Measurements from ENCODE around the gene ITIH4.
"Not testable (repeated sequence)": the region's sequence is repeated elsewhere in the genome, so short reads cannot be mapped to it uniquely, and the experiment has no call there.

The ITIH4 gene

GRCh38 chr3:52779837-52780585 is 50.5 kb downstream of the ITIH4 start:
- DNase-seq = no peak

- no peak for DNase-seq
These were observed 51.2 kb downstream of the ITIH4 start for GRCh38 chr3:52779011-52779836.

GRCh38 chr3:52777959-52778805 is 52.3 kb downstream of the ITIH4 start:
- DNase-seq = no peak

- no peak for DNase-seq
These were observed 53.1 kb downstream of the ITIH4 start, which contains the start of gene ITIH1 for GRCh38 chr3:52777127-52777958. ITIH1 (plus strand) TSS chr3:52777599; CDS start chr3:52777616, 17 bp downstream.

GRCh38 chr3:52776486-52776885 is 54.0 kb downstream of the ITIH4 start:
- DNase-seq = not testable (repeated sequence)

GRCh38 chr3:52775877-52776276 is 54.6 kb downstream of the ITIH4 start:
- no peak for DNase-seq

- DNase-seq = peak; percentile 47
These were observed 55.3 kb downstream of the ITIH4 start for GRCh38 chr3:52774901-52775864.

- no peak for DNase-seq
These were observed 56.3 kb downstream of the ITIH4 start for GRCh38 chr3:52774066-52774713.

GRCh38 chr3:52773361-52774065 is 57.0 kb downstream of the ITIH4 start:
- no peak for DNase-seq

- DNase-seq = no peak
These were observed 58.8 kb downstream of the ITIH4 start for GRCh38 chr3:52771702-52772101.

- DNase-seq = no peak
These were observed 59.2 kb downstream of the ITIH4 start for GRCh38 chr3:52771334-52771681.

- DNase-seq = peak; percentile 77
These were observed 59.8 kb downstream of the ITIH4 start, which contains the start of gene NEK4 for GRCh38 chr3:52770496-52771333. NEK4 (minus strand) TSS chr3:52770940; CDS start chr3:52770746, 194 bp downstream.

- DNase-seq = no peak
These were observed 60.6 kb downstream of the ITIH4 start for GRCh38 chr3:52769786-52770455.

- DNase-seq = no peak
These were observed 67.0 kb downstream of the ITIH4 start for GRCh38 chr3:52763466-52763865.

All from NCI-H2029 (cell line).